GM18507 (cell line): ENCODE data around the gene RTP1.
"Not testable (repeated sequence)": the region's sequence is repeated elsewhere in the genome, so short reads cannot be mapped to it uniquely, and the experiment has no call there.

Source experiments
- DNase-seq: peaks from one replicate; pipeline ENCODE4 v3.0.0; 2011; ENCODE audit warnings: low read depth; ENCODE audit not compliant: insufficient read length; ENCODE audit errors: extremely low spot score
- FAIRE-seq: peaks from 2 replicates; lab custom pipeline; 2011; peaks lifted over from hg19 to GRCh38; lab: Jason Lieb, UNC

The RTP1 gene

DNA sequence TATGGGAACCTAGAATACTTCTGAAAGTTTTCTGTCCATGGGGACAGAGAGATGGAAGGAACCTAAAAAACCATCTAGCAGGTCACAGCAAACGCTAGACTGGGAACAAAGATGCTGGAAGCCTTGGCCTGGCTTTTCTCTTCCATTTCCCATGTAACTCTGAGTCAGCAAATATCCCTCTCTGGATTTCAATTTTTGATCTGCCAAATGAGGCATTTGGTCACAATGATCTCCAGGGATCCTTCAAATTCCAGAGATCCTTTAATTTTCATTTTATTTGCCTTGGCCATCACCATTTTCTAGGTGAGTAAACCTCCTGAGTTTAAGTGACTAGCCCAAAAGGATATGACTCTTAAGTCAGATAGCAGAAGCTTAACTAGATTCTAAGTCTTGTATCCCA is 39.7 kb downstream of the RTP1 start:
- no peak for FAIRE-seq
- DNase-seq: no peak

- FAIRE-seq: no peak
- DNase-seq: no peak
Measured at GRCh38 chr3:187237741-187238140, 40.5 kb downstream of the RTP1 start.

- FAIRE-seq: no peak
- no peak for DNase-seq
Measured at GRCh38 chr3:187238239-187238638, 41.0 kb downstream of the RTP1 start.

DNA sequence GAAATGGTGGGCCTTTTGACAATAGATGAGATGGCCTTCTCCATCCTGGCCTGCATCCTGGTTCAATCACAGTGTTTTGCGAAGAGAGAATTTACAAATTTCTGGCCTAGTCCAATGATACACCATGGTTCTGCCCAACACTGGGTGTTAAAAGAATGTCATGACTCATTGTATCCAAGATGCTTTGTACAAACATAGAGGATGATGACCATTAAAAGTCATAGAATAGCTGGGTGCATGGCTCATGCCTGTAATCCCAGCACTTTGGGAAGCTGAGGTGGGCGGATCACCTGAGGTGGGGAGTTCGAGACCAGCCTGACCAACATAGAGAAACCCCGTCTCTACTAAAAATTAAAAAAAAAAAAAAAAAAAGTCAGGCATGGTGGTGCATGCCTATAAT is 41.5 kb downstream of the RTP1 start:
- DNase-seq, FAIRE-seq: not testable (repeated sequence)

GRCh38 chr3:187242435-187242834 is 45.1 kb downstream of the RTP1 start:
- no peak for FAIRE-seq

GRCh38 chr3:187242900-187243299 is 45.6 kb downstream of the RTP1 start:
- FAIRE-seq (no peak), DNase-seq (no peak)

More at GRCh38 chr3:187242435-187242834, 45.1 kb downstream of the RTP1 start:
- no peak for DNase-seq

GRCh38 chr3:187243933-187244524 is 46.7 kb downstream of the RTP1 start:
- DNase-seq: no peak

GRCh38 chr3:187247398-187247797 is 50.1 kb downstream of the RTP1 start:
- FAIRE-seq: no peak

More at GRCh38 chr3:187243933-187244524, 46.7 kb downstream of the RTP1 start:
- no peak for FAIRE-seq

More at GRCh38 chr3:187247398-187247797, 50.1 kb downstream of the RTP1 start:
- DNase-seq: no peak
